Measurements from ENCODE around the gene CRHBP. TPM values are rescaled to one million over a fixed set of nuclear protein-coding genes. Genes with fewer than 3 reads are reported as not detected.

The CRHBP gene
- total RNA-seq, 2 donors from 2014 or later, result 0.50 TPM; not detected in 1

DNA sequence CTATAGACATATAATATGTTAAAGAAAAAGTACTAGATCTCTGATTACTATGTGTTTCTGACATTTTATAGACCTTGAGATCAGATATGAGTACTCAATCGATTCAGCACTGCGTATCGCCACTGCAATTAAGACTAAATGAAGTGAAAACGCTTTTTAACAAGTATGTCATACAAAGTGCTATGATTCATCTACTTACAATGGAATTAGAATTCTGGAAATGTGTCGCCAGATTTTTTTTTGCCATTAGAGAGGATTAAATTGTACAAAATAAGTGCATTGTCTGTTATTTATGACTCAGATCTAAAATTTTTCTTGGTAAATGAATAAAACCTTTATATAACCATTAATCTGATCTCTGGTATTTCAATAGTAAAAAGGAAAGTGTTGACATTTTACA is 57.4 kb downstream of the CRHBP start:
- H3K9me3 ChIP-seq (ENCODE audit: control insufficient read depth, low read length, poor library complexity, severe bottlenecking), result no peaks in the 10 kb centered on the region
- DNase-seq (no peak), ATAC-seq (no peak)
- Mint-ChIP-seq H3K27me3 (peaks cover 35% of the 10 kb centered on the region), H3K4me3 (no peak overlapping the region), H3K36me3 (ENCODE audit: low read depth) (peaks cover 2% of the 10 kb centered on the region), H3K4me1 (no peaks in the 10 kb centered on the region), H3K27ac (no peak overlapping the region)

GRCh38 chr5:77011498-77011897 is 58.7 kb downstream of the CRHBP start:
- Mint-ChIP-seq H3K36me3 (ENCODE audit: low read depth) (peaks cover 4% of the 10 kb centered on the region), H3K4me1 (no peaks in the 10 kb centered on the region), H3K4me3 (no peak overlapping the region), H3K27me3 (peaks cover 30% of the 10 kb centered on the region), H3K27ac (no peak overlapping the region)
- no peak for ATAC-seq
- DNase-seq, result no peak
- no peaks in the 10 kb centered on the region for H3K9me3 ChIP-seq (ENCODE audit: control insufficient read depth, low read length, poor library complexity, severe bottlenecking)

DNA sequence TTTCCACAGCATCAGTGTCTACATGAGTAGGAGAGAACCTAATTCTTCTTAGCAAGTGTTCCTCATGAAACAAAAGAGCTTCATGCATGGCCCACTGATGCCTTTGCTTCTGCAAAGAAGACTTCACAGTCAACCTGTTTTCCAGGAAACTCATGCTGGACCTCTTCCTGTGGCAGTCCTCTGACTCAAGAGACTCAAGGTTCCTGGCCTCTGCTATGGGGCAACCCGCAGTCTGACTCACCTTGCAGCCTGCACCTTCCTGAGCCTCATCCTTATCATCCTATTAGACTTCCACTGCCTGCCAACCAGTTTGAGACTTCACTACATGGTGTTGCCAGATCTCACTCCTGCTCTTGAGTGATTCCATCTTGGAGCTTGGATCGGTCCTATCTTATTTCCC is 59.8 kb downstream of the CRHBP start:
- peaks cover 26% of the 10 kb centered on the region for H3K27me3 Mint-ChIP-seq
- H3K9me3 ChIP-seq (ENCODE audit: control insufficient read depth, low read length, poor library complexity, severe bottlenecking), result no peaks in the 10 kb centered on the region
- H3K4me1 Mint-ChIP-seq, result no peaks in the 10 kb centered on the region
- peaks cover 4% of the 10 kb centered on the region for H3K36me3 Mint-ChIP-seq (ENCODE audit: low read depth)
- ATAC-seq, result no peak
- H3K4me3 Mint-ChIP-seq, result no peak overlapping the region
- no peak for DNase-seq
- no peak overlapping the region for H3K27ac Mint-ChIP-seq

GRCh38 chr5:77015938-77016569 is 63.2 kb downstream of the CRHBP start:
- peaks cover 4% of the 10 kb centered on the region for H3K36me3 Mint-ChIP-seq (ENCODE audit: low read depth)
- H3K4me3 Mint-ChIP-seq, result no peak overlapping the region
- ATAC-seq, result no peak
- no peaks in the 10 kb centered on the region for H3K9me3 ChIP-seq (ENCODE audit: control insufficient read depth, low read length, poor library complexity, severe bottlenecking)
- H3K27ac Mint-ChIP-seq, result no peak overlapping the region
- peaks cover 31% of the 10 kb centered on the region for H3K27me3 Mint-ChIP-seq
- no peak for DNase-seq
- H3K4me1 Mint-ChIP-seq, result no peaks in the 10 kb centered on the region

DNA sequence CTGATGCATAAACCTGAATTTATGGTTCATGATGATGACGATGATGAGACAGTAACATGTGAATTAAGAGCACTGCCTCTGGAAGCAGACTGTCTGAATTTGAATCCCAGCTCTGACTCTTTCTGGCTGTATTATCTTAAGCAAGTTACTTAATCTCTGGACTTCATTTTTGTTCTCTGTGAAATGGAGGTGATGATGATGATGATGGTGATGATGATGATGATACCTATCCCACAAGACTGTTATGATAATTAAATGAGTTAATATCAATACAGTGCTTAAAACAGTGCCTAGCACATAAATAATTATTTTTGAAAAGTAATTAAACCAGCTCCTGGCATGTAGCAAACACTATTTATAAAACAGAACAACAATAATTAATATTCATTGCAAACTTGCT is 64.1 kb downstream of the CRHBP start:
- Mint-ChIP-seq H3K27me3 (peaks cover 36% of the 10 kb centered on the region), H3K36me3 (ENCODE audit: low read depth) (peaks cover 4% of the 10 kb centered on the region), H3K27ac (no peak overlapping the region), H3K4me1 (no peaks in the 10 kb centered on the region), H3K4me3 (no peak overlapping the region)
- H3K9me3 ChIP-seq (ENCODE audit: control insufficient read depth, low read length, poor library complexity, severe bottlenecking), result no peaks in the 10 kb centered on the region
- ATAC-seq, result no peak
- no peak for DNase-seq

GRCh38 chr5:77017668-77018067 is 64.8 kb downstream of the CRHBP start:
- DNase-seq, result no peak
- no peak overlapping the region for H3K4me3 Mint-ChIP-seq
- peaks cover 34% of the 10 kb centered on the region for H3K27me3 Mint-ChIP-seq
- H3K36me3 Mint-ChIP-seq (ENCODE audit: low read depth), result peaks cover 6% of the 10 kb centered on the region
- no peak overlapping the region for H3K27ac Mint-ChIP-seq
- no peaks in the 10 kb centered on the region for H3K9me3 ChIP-seq (ENCODE audit: control insufficient read depth, low read length, poor library complexity, severe bottlenecking)
- no peak for ATAC-seq
- H3K4me1 Mint-ChIP-seq, result no peaks in the 10 kb centered on the region

Other genes starting within 250 kb of the CRHBP start
- gene F2R, start 236.9 kb upstream of the CRHBP start, total RNA-seq, result 10 to 100 TPM in 1 of 2 donors, 1 to 10 TPM in 1; 3.6 to 20.4 TPM
- gene F2RL1, start 134.0 kb upstream of the CRHBP start, total RNA-seq, result 1 to 10 TPM in 1 of 2 donors, under 1 TPM in 1; 0.94 to 1.1 TPM
- 1 to 10 TPM; 1.2 to 1.5 TPM for gene S100Z, start 103.0 kb upstream of the CRHBP start, total RNA-seq
- 10 to 100 TPM; 14.1 to 14.8 TPM for gene AGGF1, start 77.4 kb downstream of the CRHBP start, total RNA-seq
- 1 to 10 TPM in 1 of 2 donors, under 1 TPM in 1; 0.94 to 2.0 TPM for gene ZBED3, start 134.2 kb downstream of the CRHBP start, total RNA-seq